ENCODE results near the gene RFNG. TPM values are rescaled to one million over a fixed set of nuclear protein-coding genes. Genes with fewer than 3 reads are reported as not detected.

RFNG gene
- total RNA-seq, 1 experiment from 2014 or later: 43.4 TPM

DNA sequence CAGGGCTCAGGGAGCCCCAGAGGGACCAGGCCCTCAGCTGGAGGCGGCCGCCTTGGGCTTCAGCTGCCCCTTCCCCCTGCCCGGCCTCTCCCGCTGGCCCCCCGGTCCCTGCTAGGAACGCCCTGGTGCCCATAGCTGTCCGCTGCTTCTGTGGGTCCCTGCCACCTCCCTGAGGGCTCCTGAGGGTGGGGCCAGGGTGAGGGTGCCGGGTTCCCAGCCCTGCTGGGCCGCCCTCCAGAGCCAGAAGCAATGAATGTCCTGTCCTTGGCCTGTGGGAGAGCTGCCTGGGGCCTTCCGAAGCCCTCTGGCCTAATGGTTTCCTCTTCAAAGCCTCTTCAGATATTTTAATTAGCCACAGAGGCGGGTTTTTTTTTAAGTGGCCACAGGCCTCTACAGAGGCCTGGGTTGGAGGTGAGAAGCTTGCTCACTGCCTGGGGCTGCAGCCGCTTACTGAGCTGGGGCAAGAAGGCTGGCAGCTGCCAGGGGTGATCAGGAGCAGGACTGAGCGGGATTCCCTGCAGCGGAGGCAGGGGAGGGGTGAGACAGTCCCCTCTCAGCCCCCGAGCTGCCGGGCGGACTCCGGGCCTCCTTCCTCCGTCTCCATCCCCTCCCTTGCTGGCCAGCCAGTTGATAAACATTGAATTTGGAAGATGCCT, 38.8 kb downstream of the RFNG start:
- intact Hi-C loops (cut with micrococcal nuclease; ENCODE audit: unreplicated experiment) (no loop called here), in situ Hi-C loops (cut with HindIII; ENCODE audit: low pct_unique_long_range_greater_than_20kb, low sequenced_read_pairs) (no loop called here)
- H3K4me1 ChIP-seq (ENCODE audit: control insufficient read depth, insufficient read depth, low read length): peaks cover 10% of the 10 kb centered on the region
- DNase-seq (ENCODE audit: low read depth, low spot score) (no peak), ATAC-seq (peak; percentile 6; the same call in 1 of the 2 replicates)
- ChIA-PET POLR2A (interaction anchor here (0.5 to 0.7 kb wide), 3 partner anchors 87 to 297 kb away, joined by 3 read pairs; no protein-coding TSS in a partner anchor), CTCF (no interaction called here)
- H3K4me3 ChIP-seq (ENCODE audit: low read depth in 2 of 2, low read length in 2 of 2): no peak overlapping the region
- BruUV-seq (replicated peaks): no TSS peak
- no peaks in the 10 kb centered on the region for H3K9me3 ChIP-seq (ENCODE audit: control insufficient read depth, insufficient read depth, low read depth, low read length)
- H3K36me3 ChIP-seq (ENCODE audit: control insufficient read depth, insufficient read depth, low read length): no peaks in the 10 kb centered on the region
- H3K27ac ChIP-seq (ENCODE audit: low read length): no peak overlapping the region
- H3K27me3 ChIP-seq (ENCODE audit: control insufficient read depth, insufficient read depth, low read length): no peaks in the 10 kb centered on the region
- TF ChIP-seq TCF7L2 (IDR thresholded peaks at IDR 0.05; ENCODE audit: low read depth, low read length): no peak; the same call in 1 of the 2 replicates
- TF ChIP-seq SIN3A (IDR thresholded peaks at IDR 0.05; ENCODE audit: borderline replicate concordance, insufficient read depth, low read depth, low read length): no peak
- TF ChIP-seq, protein P1, sequence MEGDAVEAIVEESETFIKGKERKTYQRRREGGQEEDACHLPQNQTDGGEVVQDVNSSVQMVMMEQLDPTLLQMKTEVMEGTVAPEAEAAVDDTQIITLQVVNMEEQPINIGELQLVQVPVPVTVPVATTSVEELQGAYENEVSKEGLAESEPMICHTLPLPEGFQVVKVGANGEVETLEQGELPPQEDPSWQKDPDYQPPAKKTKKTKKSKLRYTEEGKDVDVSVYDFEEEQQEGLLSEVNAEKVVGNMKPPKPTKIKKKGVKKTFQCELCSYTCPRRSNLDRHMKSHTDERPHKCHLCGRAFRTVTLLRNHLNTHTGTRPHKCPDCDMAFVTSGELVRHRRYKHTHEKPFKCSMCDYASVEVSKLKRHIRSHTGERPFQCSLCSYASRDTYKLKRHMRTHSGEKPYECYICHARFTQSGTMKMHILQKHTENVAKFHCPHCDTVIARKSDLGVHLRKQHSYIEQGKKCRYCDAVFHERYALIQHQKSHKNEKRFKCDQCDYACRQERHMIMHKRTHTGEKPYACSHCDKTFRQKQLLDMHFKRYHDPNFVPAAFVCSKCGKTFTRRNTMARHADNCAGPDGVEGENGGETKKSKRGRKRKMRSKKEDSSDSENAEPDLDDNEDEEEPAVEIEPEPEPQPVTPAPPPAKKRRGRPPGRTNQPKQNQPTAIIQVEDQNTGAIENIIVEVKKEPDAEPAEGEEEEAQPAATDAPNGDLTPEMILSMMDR (IDR thresholded peaks at IDR 0.05): no peak
- no peak for TF ChIP-seq POLR2AphosphoS5 (IDR thresholded peaks at IDR 0.05; ENCODE audit: low read depth, low read length)
- TF ChIP-seq, protein P2, sequence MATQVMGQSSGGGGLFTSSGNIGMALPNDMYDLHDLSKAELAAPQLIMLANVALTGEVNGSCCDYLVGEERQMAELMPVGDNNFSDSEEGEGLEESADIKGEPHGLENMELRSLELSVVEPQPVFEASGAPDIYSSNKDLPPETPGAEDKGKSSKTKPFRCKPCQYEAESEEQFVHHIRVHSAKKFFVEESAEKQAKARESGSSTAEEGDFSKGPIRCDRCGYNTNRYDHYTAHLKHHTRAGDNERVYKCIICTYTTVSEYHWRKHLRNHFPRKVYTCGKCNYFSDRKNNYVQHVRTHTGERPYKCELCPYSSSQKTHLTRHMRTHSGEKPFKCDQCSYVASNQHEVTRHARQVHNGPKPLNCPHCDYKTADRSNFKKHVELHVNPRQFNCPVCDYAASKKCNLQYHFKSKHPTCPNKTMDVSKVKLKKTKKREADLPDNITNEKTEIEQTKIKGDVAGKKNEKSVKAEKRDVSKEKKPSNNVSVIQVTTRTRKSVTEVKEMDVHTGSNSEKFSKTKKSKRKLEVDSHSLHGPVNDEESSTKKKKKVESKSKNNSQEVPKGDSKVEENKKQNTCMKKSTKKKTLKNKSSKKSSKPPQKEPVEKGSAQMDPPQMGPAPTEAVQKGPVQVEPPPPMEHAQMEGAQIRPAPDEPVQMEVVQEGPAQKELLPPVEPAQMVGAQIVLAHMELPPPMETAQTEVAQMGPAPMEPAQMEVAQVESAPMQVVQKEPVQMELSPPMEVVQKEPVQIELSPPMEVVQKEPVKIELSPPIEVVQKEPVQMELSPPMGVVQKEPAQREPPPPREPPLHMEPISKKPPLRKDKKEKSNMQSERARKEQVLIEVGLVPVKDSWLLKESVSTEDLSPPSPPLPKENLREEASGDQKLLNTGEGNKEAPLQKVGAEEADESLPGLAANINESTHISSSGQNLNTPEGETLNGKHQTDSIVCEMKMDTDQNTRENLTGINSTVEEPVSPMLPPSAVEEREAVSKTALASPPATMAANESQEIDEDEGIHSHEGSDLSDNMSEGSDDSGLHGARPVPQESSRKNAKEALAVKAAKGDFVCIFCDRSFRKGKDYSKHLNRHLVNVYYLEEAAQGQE (IDR thresholded peaks at IDR 0.05; ENCODE audit: insufficient read depth in 1 of 2, low read depth in 2 of 2, low read length in 1 of 2): no peak

DNA sequence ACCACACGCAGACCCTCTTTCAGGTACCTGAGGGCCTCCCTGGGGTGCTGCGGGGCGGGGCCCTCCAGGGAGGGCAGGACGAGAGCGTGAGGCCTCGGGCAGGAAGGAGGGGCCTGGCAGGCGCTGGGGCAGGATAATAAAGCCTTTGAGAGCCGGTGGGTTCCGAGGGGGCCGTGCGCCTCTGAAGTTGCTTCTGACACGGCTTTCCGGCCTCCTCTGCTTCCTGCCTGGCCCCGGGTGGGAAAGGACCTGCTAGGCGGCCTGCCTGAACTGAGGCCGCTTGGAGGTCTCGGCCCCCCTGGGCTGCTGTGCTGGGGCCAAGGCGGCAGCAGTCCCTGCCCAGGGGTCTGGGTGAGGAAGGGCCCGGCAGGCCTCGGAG, 39.4 kb downstream of the RFNG start:
- H3K9me3 ChIP-seq (ENCODE audit: control insufficient read depth, insufficient read depth, low read depth, low read length): no peaks in the 10 kb centered on the region
- DNase-seq (ENCODE audit: low read depth, low spot score) (no peak), ATAC-seq (no peak)
- H3K36me3 ChIP-seq (ENCODE audit: control insufficient read depth, insufficient read depth, low read length): no peaks in the 10 kb centered on the region
- intact Hi-C loops (cut with micrococcal nuclease; ENCODE audit: unreplicated experiment): no loop called here
- no peak overlapping the region for H3K4me3 ChIP-seq (ENCODE audit: low read depth in 2 of 2, low read length in 2 of 2)
- H3K27ac ChIP-seq (ENCODE audit: low read length): no peak overlapping the region
- no TSS peak for BruUV-seq (replicated peaks)
- TF ChIP-seq, protein P1 (IDR thresholded peaks at IDR 0.05): no peak
- TF ChIP-seq, protein P2 (IDR thresholded peaks at IDR 0.05; ENCODE audit: insufficient read depth in 1 of 2, low read depth in 2 of 2, low read length in 1 of 2): no peak
- TF ChIP-seq SIN3A (IDR thresholded peaks at IDR 0.05; ENCODE audit: borderline replicate concordance, insufficient read depth, low read depth, low read length): no peak
- TF ChIP-seq TCF7L2 (IDR thresholded peaks at IDR 0.05; ENCODE audit: low read depth, low read length): no peak
- no peak for TF ChIP-seq POLR2AphosphoS5 (IDR thresholded peaks at IDR 0.05; ENCODE audit: low read depth, low read length)
- ChIA-PET CTCF (no interaction called here), POLR2A (interaction anchor here (0.5 to 0.7 kb wide), 2 partner anchors 86 to 297 kb away, joined by 3 read pairs; no protein-coding TSS in a partner anchor)
- in situ Hi-C loops (cut with HindIII; ENCODE audit: low pct_unique_long_range_greater_than_20kb, low sequenced_read_pairs): no loop called here
- H3K4me1 ChIP-seq (ENCODE audit: control insufficient read depth, insufficient read depth, low read length): peaks cover 9% of the 10 kb centered on the region
- no peaks in the 10 kb centered on the region for H3K27me3 ChIP-seq (ENCODE audit: control insufficient read depth, insufficient read depth, low read length)

Data from Panc1 (cell line).